Natural killer cell (primary cell): ENCODE results near the gene CCNL2. TPM values are rescaled to one million over a fixed set of nuclear protein-coding genes. Genes with fewer than 3 reads are reported as not detected.
A peak's percentile ranks its signal among the peaks of the same experiment; 100 is the strongest.

Experiments
- ATAC-seq, 3 donors: fragments of 150-1000 bp in 2 of 3; fragments of 200-7000 bp in 1 of 3; cut with Tn5 transposase; 1 replicate in 1 of 3; 2 replicates in 2 of 3; pipeline ENCODE4 v1.10.0; 2021; ENCODE audit warnings: mild to moderate bottlenecking in 2 of 3, moderate library complexity in 2 of 3
- DNase-seq, 2 donors: peaks; one replicate each; pipeline versions ENCODE4 v3.0.0 to v3.0.0-alpha.2; 2013 to 2021; ENCODE audit warnings: mixed read lengths in 1 of 2
- H3K27ac ChIP-seq: one replicate; pipeline ENCODE4 v1.5.1; 2013; ENCODE audit warnings: mild to moderate bottlenecking, low read length
- H3K27me3 ChIP-seq: one replicate; pipeline ENCODE4 v1.6.1; 2013; ENCODE audit warnings: low read length; ENCODE audit not compliant: control insufficient read depth, insufficient read depth
- H3K36me3 ChIP-seq: one replicate; pipeline ENCODE4 v1.6.1; 2013; ENCODE audit warnings: low read length; ENCODE audit not compliant: control insufficient read depth, insufficient read depth
- H3K4me1 ChIP-seq: one replicate; pipeline ENCODE4 v1.6.1; 2013; ENCODE audit warnings: low read length; ENCODE audit not compliant: control insufficient read depth, insufficient read depth
- H3K4me3 ChIP-seq: one replicate; pipeline ENCODE4 v1.5.1; 2013; ENCODE audit warnings: low read length
- H3K9me3 ChIP-seq: one replicate; pipeline ENCODE4 v1.6.1; 2013; ENCODE audit warnings: low read length; ENCODE audit not compliant: control insufficient read depth, insufficient read depth
- H3K27ac Mint-ChIP-seq, 2 donors: one replicate each; pipeline ENCODE4 v1.8.0; 2022; ENCODE audit warnings: mild to moderate bottlenecking in 2 of 2, mixed read lengths in 2 of 2, moderate library complexity in 1 of 2
- H3K27me3 Mint-ChIP-seq, 2 donors: one replicate each; pipeline ENCODE4 v1.8.0; 2022; ENCODE audit warnings: low read depth in 2 of 2, mixed read lengths in 2 of 2
- H3K36me3 Mint-ChIP-seq: one replicate; pipeline ENCODE4 v1.8.0; 2022; ENCODE audit warnings: mixed read lengths
- H3K4me1 Mint-ChIP-seq, 2 donors: one replicate each; pipeline ENCODE4 v1.8.0; 2022; ENCODE audit warnings: mixed read lengths in 2 of 2
- H3K4me3 Mint-ChIP-seq: one replicate; pipeline ENCODE4 v1.8.0; 2022; ENCODE audit warnings: mild to moderate bottlenecking, moderate library complexity, mixed read lengths
- H3K9me3 Mint-ChIP-seq, 2 donors: one replicate each; pipeline ENCODE4 v1.8.0; 2022; ENCODE audit warnings: mixed read lengths in 2 of 2
- CTCF ChIP-seq: fragments of 200-600 bp; IDR thresholded peaks from one replicate; pipeline ENCODE4 v1.8.0; 2022; ENCODE audit warnings: antibody characterized with exemption
- WGBS: methylation state at CpG from one replicate; pipeline ENCODE4 v1.1.7; 2013; ENCODE audit warnings: missing lambda C conversion rate; ENCODE audit not compliant: insufficient coverage; 5-methylcytosine and 5-hydroxymethylcytosine counted together
- intact Hi-C: fragments of 100-400 bp; cut with micrococcal nuclease; formaldehyde crosslinking; loops from one replicate; pipeline ENCODE4 v1.14.2; 2022
- total RNA-seq, 4 donors: library from RNA; stranded (reverse); fragments of 120-200 nt in 1 of 4; gene quantifications; one replicate each; pipeline versions ENCODE4 v1.2.3 to v1.2.4, GENCODE V29; 2013 to 2022

CCNL2 gene
- total RNA-seq, 3 donors from 2014 or later (not counting 1 experiment from before 2014, with no cell fraction given): 253 to 281 (median 274) TPM

DNA sequence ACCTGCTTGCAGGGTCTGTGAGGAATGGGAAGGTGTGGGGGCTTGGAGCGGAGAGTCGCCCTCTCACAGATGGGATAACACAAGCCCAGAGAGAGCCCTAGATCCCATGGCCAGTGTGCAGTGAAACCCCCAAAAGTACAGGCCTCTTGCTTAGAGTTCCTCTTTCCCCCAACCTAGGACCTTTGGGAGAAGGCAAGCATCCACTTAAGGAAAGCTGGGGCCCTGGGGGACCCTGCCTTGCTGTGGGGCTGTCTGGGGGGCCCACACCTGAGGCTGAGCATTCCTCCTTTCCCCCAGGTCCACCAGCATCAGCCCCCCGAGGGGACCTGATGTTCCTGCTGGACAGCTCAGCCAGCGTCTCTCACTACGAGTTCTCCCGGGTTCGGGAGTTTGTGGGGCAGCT lies 37.5 kb upstream of the CCNL2 start:
- Mint-ChIP-seq H3K27ac (no peak overlapping the region), H3K4me1 (peaks cover 4 to 10% of the 10 kb centered on the region in 2 donors), H3K9me3 (no peaks in the 10 kb centered on the region), H3K36me3 (no peaks in the 10 kb centered on the region), H3K4me3 (no peak overlapping the region), H3K27me3 (peaks cover 0 to 14% of the 10 kb centered on the region in 2 donors)
- peaks cover 38% of the 10 kb centered on the region for H3K27me3 ChIP-seq
- TF ChIP-seq CTCF: no peak
- WGBS: 96% methylated on average over 7 of the region's 7 CpGs
- DNase-seq (no peak), ATAC-seq (no peak)
- H3K9me3 ChIP-seq: no peaks in the 10 kb centered on the region
- H3K36me3 ChIP-seq: no peaks in the 10 kb centered on the region
- intact Hi-C loops: no loop called here
- no peak overlapping the region for H3K4me3 ChIP-seq
- H3K4me1 ChIP-seq: peaks cover 27% of the 10 kb centered on the region
- H3K27ac ChIP-seq: no peak overlapping the region

- H3K27ac Mint-ChIP-seq: no peak overlapping the region
- no peak for DNase-seq
- H3K27me3 Mint-ChIP-seq: peaks cover 0 to 14% of the 10 kb centered on the region in 2 donors
- no peak for ATAC-seq
- peaks cover 38% of the 10 kb centered on the region for H3K27me3 ChIP-seq
- no peaks in the 10 kb centered on the region for H3K36me3 Mint-ChIP-seq
- no peaks in the 10 kb centered on the region for H3K9me3 ChIP-seq
- peaks cover 26% of the 10 kb centered on the region for H3K4me1 ChIP-seq
- no peaks in the 10 kb centered on the region for H3K9me3 Mint-ChIP-seq
- 18% methylated on average over 40 of the region's 40 CpGs for WGBS
- H3K4me1 Mint-ChIP-seq: peaks cover 4 to 10% of the 10 kb centered on the region in 2 donors
- no peaks in the 10 kb centered on the region for H3K36me3 ChIP-seq
- intact Hi-C loops: no loop called here
- H3K27ac ChIP-seq: no peak overlapping the region
- peak overlapping the region; percentile 58 for H3K4me3 Mint-ChIP-seq
- TF ChIP-seq CTCF: no peak
- H3K4me3 ChIP-seq: no peak overlapping the region
Measured at GRCh38 chr1:1435911-1436629, 36.9 kb upstream of the CCNL2 start.

- 7% methylated on average over 89 of the region's 89 CpGs for WGBS
- Mint-ChIP-seq H3K27ac (no peak within 1 kb of the TSS), H3K36me3 (no peaks in the 10 kb centered on the region), H3K4me1 (peaks cover 0 to 4% of the 10 kb centered on the region in 2 donors), H3K9me3 (no peaks in the 10 kb centered on the region), H3K27me3 (peaks cover 0 to 14% of the 10 kb centered on the region in 2 donors), H3K4me3 (peak within 1 kb of the TSS; percentile 58)
- DNase-seq (peak; percentile 51 to 72), ATAC-seq (peak; percentile 62 to 90 (median 89))
- H3K36me3 ChIP-seq: no peaks in the 10 kb centered on the region
- no peak for TF ChIP-seq CTCF
- no peak within 1 kb of the TSS for H3K27ac ChIP-seq
- H3K27me3 ChIP-seq: peaks cover 38% of the 10 kb centered on the region
- H3K9me3 ChIP-seq: no peaks in the 10 kb centered on the region
- H3K4me3 ChIP-seq: no peak within 1 kb of the TSS
- intact Hi-C loops: no loop called here
- peaks cover 21% of the 10 kb centered on the region for H3K4me1 ChIP-seq
Measured at GRCh38 chr1:1435106-1435903, 36.2 kb upstream of the CCNL2 start, which contains the start of gene VWA1. VWA1 (plus strand) TSS chr1:1435690; CDS start chr1:1435749, 59 bp downstream.
